Duodenal mucosa (tissue), 2 donors: Measurements from ENCODE around the gene UQCRHL.
"Not testable (repeated sequence)": the region's sequence is repeated elsewhere in the genome, so short reads cannot be mapped to it uniquely, and the experiment has no call there.

Experiments
- H3K27ac ChIP-seq: one replicate; pipeline ENCODE4 v1.7.0; 2013; ENCODE audit warnings: low read depth, low read length
- H3K27me3 ChIP-seq, 2 donors: one replicate each; pipeline ENCODE4 v1.7.0; 2013; ENCODE audit warnings: low read length in 2 of 2, control low read depth in 1 of 2; ENCODE audit not compliant: insufficient read depth in 2 of 2, control insufficient read depth in 1 of 2
- H3K36me3 ChIP-seq, 2 donors: one replicate each; pipeline ENCODE4 v1.7.0; 2013; ENCODE audit warnings: low read length in 2 of 2, control low read depth in 1 of 2; ENCODE audit not compliant: insufficient read depth in 2 of 2, control insufficient read depth in 1 of 2
- H3K4me1 ChIP-seq, 2 donors: one replicate each; pipeline ENCODE4 v1.7.0; 2013; ENCODE audit warnings: low read length in 2 of 2, control low read depth in 1 of 2; ENCODE audit not compliant: insufficient read depth in 2 of 2, control insufficient read depth in 1 of 2
- H3K4me3 ChIP-seq, 2 donors: one replicate each; pipeline ENCODE4 v1.7.0; 2013; ENCODE audit warnings: low read length in 2 of 2, low read depth in 1 of 2
- H3K9ac ChIP-seq, 2 donors: one replicate each; pipeline ENCODE4 v1.7.0; 2013; ENCODE audit warnings: low read length in 2 of 2, low read depth in 1 of 2
- H3K9me3 ChIP-seq, 2 donors: one replicate each; pipeline ENCODE4 v1.7.0; 2013; ENCODE audit warnings: low read length in 2 of 2, control low read depth in 1 of 2; ENCODE audit not compliant: control insufficient read depth in 1 of 2

UQCRHL gene

DNA sequence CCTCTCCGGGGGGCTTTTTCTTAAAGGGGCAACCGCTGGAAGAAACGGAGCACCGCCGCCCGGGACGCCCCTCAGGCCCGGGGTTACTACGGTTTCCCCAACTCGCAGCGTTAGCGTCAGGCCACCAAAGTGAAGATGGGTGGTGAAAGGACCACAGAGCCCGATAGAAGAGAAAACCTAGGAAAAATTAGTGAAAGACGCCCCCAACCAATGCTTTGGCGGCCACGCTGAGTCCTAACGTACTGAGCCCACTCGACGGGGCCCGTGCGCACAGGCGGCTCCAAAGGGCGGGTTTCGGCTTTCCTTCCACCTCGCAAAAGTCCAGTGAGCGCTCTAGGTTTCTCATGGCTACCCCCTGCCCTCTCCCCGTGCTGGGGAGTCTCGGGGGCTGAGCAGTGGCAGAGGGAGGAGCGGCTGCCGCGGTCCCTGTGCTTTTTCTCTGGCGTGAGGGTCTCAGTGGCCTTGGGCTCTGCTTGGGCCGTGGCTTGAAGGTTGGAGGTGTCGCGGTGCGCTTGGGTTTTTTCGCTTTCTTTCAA is 27.8 kb upstream of the UQCRHL start:
- Histone ChIP-seq H3K9me3 (no peaks in the 10 kb centered on the region), H3K36me3 (no peaks in the 10 kb centered on the region), H3K4me1 (peaks cover 0 to 5% of the 10 kb centered on the region in 2 donors), H3K27me3 (no peaks in the 10 kb centered on the region), H3K9ac (peak overlapping the region; percentile 98 to 100), H3K4me3 (peak overlapping the region; percentile 90 to 98), H3K27ac (peak overlapping the region; percentile 100)

DNA sequence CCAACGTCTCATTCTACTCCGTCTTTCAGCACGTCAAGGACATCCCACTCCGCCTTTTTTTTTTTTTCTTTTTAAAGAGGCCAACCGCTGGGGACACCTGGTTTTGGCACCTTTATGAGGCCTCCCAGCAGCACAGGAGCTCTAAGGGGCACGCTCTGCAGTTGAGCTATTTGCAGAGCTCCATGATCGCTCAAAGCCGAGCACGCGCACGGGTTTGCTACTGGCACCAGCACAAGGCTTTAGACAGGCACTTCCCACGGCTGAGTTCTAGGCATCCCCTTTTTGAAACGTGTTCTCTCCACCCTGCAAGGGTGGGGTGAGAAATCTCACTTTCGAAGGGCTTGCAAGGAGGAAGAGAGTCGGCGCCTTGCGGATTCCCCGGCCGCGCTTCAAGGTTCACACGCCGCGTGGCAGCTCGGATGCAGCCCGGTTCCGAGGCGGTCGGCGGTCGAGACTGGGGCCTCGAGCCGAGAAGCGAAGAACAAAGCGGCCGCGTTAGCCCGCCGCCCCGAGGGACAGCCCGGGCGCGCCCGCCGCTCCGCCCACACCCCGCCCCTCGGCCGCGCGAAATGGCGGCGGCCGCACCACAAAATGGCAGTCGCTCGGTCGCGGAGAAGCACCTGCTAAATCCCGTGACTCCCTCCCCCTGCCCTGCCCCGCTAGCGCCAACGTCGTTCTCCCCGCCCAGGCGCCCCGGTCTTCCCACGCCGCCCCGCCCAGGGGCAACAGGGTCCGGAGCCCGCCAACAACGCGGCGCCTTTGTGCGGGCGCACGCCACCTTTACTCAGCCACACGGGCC is 27.2 kb upstream of the UQCRHL start:
- H3K36me3 ChIP-seq: no peaks in the 10 kb centered on the region

DNA sequence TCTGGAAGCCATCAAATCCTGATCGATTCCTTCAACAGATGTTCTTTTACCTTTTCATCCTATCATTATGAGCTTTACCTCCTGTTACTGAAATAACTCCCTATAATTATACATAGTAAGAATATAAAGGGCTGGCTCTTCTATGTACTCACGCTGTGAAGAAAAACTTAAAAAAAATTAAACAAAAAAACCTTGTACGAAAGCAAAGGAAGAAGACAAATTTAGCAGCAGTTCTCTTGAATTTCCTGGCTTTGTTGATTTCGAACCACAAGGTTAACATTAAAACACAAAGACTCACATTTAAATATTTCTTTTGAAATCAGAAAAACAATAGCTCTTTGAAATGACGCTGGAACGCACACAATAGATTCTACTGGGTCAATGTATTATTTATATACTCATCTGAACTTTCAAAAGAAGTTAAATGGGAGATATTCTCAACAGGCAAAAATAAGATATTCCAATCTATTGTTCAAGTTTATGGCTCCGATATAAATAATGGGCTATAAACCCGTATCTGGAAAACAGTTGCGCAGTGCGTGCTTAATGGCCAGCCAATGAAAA is 26.5 kb upstream of the UQCRHL start:
- no peaks in the 10 kb centered on the region for H3K9me3 ChIP-seq
- H3K4me1 ChIP-seq: peaks cover 0 to 14% of the 10 kb centered on the region in 2 donors

More for the DNA sequence above, 27.2 kb upstream of the UQCRHL start:
- Histone ChIP-seq H3K9ac (peak overlapping the region; percentile 98 to 100), H3K27ac (peak overlapping the region; percentile 100), H3K9me3 (no peaks in the 10 kb centered on the region), H3K4me1 (peaks cover 0 to 12% of the 10 kb centered on the region in 2 donors), H3K27me3 (no peaks in the 10 kb centered on the region), H3K4me3 (peak overlapping the region; percentile 90 to 98)

DNA sequence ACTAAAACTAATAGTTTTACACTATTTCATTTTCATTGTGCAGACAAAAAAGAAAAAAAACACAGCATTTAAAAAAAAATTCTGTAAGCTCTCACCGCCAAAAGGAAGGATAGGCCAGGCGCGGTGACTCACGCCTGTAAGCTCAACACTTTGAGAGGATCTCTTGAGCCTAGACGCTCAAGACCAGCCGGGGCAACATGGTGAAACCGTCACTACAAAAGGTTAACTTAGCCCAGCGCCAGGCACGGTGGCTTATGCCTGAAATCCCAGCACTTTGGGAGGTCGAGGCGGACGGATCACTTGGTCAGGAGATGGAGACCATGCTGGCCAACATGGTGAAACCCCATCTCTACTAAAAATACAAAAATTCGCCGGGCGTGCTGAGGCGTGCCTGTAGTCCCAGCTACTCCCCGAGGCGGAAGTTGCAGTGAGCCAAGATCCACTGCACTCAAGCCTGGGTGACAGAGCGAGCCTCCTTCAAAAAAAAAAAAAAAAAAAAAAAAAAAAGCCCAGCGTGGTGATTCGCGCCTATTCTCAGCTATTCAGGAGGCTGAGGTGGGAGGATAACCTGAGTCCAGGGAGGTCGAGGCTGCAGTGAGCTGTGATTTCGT is 25.7 kb upstream of the UQCRHL start:
- no peaks in the 10 kb centered on the region for H3K36me3 ChIP-seq
- H3K4me1 ChIP-seq: peaks cover 0 to 14% of the 10 kb centered on the region in 2 donors
- no peaks in the 10 kb centered on the region for H3K9me3 ChIP-seq
- no peaks in the 10 kb centered on the region for H3K27me3 ChIP-seq
- no peak overlapping the region for H3K27ac ChIP-seq
- H3K9ac ChIP-seq: peak overlapping the region; percentile 98 to 100
- peak overlapping the region; percentile 90 to 98 for H3K4me3 ChIP-seq

More for the DNA sequence above, 26.5 kb upstream of the UQCRHL start:
- peak overlapping the region; percentile 98 to 100 for H3K9ac ChIP-seq
- H3K4me3 ChIP-seq: peak overlapping the region; percentile 90 to 98
- peak overlapping the region; percentile 100 for H3K27ac ChIP-seq
- H3K36me3 ChIP-seq: no peaks in the 10 kb centered on the region
- no peaks in the 10 kb centered on the region for H3K27me3 ChIP-seq

DNA sequence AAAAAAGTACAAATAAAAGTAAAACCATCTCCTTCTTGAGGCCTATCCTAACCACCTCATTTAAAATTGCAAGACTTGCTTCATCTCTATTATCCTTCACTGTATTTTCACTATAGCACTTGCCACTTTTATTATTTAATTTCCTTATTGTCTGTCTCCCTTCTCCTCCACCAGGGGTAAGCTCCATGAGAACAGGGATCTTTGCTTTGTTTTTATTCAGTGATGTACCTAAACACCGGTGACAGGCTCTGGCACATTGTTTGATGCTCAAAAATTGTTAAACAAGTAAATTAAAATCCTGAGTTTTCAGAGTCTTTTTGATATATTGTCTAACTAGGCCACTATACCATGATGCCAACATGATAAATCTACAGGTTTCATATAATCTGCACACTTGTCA is 22.8 kb upstream of the UQCRHL start:
- Histone ChIP-seq H3K9me3 (no peaks in the 10 kb centered on the region), H3K27ac (no peak overlapping the region), H3K36me3 (no peaks in the 10 kb centered on the region), H3K27me3 (no peaks in the 10 kb centered on the region), H3K9ac (no peak overlapping the region), H3K4me3 (no peak overlapping the region), H3K4me1 (peaks cover 6 to 13% of the 10 kb centered on the region in 2 donors)

DNA sequence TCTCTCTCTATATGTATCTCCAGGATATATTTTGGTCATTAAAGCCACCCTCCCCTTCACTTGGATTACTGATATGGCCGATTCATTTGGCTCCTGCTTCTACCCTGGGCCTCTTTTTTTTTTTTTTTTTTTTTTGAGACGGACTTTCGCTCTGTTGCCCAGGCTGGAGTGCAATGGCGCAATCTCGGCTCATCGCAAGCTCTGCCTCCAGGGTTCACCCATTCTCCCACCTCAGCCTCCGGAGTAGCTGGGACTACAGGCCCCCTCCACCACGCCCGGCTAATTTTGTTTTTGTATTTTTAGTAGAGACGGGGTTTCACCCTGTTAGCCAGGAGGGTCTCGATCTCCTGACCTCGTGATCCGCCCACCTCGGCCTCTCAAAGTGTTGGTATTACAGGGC is 21.5 kb upstream of the UQCRHL start:
- peaks cover 6 to 13% of the 10 kb centered on the region in 2 donors for H3K4me1 ChIP-seq
- not testable (repeated sequence) for H3K27me3 ChIP-seq, H3K27ac ChIP-seq, H3K9me3 ChIP-seq, H3K36me3 ChIP-seq, H3K9ac ChIP-seq, H3K4me3 ChIP-seq

DNA sequence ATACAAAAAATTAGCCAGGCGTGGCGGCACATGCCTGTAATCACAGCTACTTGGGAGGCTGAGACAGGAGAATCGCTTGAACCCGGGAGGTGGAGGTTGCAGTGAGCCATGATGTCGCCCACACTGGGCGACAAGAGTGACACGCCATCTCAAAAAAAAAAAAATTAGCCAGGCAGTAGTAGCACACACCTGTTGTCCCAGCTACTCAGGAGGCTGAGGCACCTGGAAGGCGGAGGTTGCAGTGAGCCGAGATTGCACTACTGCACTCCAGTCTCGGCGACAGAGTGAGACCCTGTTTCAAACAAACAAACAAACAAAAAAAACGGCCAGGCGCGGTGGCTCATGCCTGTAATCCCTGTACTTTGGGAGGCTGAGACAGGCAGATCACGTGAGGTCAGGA is 20.1 kb upstream of the UQCRHL start:
- not testable (repeated sequence) for H3K9ac ChIP-seq, H3K27ac ChIP-seq, H3K4me3 ChIP-seq, H3K27me3 ChIP-seq, H3K9me3 ChIP-seq, H3K36me3 ChIP-seq
- H3K4me1 ChIP-seq: peaks cover 6 to 13% of the 10 kb centered on the region in 2 donors

DNA sequence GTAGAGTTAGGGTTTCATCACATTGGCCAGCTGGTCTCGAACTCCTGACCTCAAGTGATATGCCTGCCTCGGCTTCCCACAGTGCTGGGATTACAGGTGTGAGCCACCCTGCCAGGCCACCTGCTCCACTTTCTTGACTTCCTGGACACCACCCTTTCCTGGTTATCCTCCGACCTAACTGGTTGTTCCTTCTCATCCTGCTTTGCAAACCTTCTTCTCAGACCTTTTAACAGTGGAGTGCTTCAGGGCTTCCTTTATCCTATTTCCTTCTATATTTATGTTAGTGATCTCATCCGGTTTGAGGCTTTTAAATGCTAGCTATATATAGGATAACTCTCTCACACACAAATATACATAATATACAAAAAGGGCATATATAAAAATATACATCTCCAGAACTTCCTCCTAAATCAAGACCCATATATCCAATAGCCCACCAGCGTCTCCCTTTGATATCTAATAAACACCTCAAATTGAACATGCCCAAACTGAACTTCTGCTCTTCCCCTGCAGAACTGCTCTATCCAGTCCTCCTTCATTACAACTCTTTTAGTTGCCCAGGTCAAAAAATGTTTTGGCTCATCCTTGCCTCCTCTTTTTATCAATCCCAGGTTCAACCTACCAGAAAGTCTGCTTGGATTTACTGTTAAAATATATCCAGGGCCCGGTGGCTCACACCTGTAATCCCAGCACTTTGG is 19.5 kb upstream of the UQCRHL start:
- Histone ChIP-seq H3K4me1 (peaks cover 6 to 13% of the 10 kb centered on the region in 2 donors), H3K4me3 (no peak overlapping the region), H3K27ac (no peak overlapping the region), H3K9me3 (no peaks in the 10 kb centered on the region), H3K36me3 (no peaks in the 10 kb centered on the region), H3K9ac (no peak overlapping the region), H3K27me3 (no peaks in the 10 kb centered on the region)

DNA sequence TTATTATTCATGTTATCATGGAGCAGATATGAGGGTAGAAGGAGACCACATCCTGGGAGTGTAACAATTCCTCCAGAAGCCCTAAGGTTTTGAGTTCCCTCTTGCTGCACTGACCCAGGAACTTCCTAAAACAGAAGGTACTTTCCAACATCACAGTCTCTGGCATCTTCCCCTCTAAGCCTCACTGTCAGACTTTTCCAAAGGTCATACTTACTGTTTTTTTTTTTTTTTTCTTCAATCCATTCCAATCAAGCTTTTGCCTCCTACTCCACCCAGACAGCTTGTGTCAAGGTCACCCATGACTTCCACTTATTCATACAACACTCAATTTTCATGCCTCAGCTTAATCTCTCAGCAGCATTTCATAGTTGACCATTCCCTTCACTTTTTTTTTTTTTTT is 18.4 kb upstream of the UQCRHL start:
- H3K9me3 ChIP-seq: no peaks in the 10 kb centered on the region
- peaks cover 6 to 13% of the 10 kb centered on the region in 2 donors for H3K4me1 ChIP-seq
- H3K9ac ChIP-seq: no peak overlapping the region
- H3K27me3 ChIP-seq: no peaks in the 10 kb centered on the region
- H3K36me3 ChIP-seq: no peaks in the 10 kb centered on the region
- H3K4me3 ChIP-seq: no peak overlapping the region
- H3K27ac ChIP-seq: no peak overlapping the region
